Erythroblast (primary cell): ENCODE data around the gene TSC1.

Source experiments
- GATA1 ChIP-seq: IDR thresholded peaks from 2 replicates; pipeline ENCODE4 v1.6.1; 2011; ENCODE audit warnings: low read depth, mild to moderate bottlenecking, control low read depth, low read length, moderate library complexity
- POLR2A ChIP-seq: IDR thresholded peaks from 2 replicates; pipeline ENCODE4 v1.6.1; 2011; ENCODE audit warnings: mild to moderate bottlenecking, low read length

GRCh38 chr9:132873403-132873802 lies 71.0 kb downstream of the TSC1 start:
- no peak for TF ChIP-seq POLR2A
- no peak for TF ChIP-seq GATA1
